DOHH2 (cell line): ENCODE results near the gene HES6.

Source experiments
- H3F3A ChIP-seq: fragments of 200-600 bp; sonication (generic), shearing (Covaris generic); 2 replicates; pipeline ENCODE4 v1.6.0; 2016; ENCODE audit warnings: antibody characterized with exemption, mild to moderate bottlenecking; ENCODE audit not compliant: control insufficient read depth, insufficient read depth
- H3K27ac ChIP-seq: fragments of 200-600 bp; sonication (generic); 2 replicates; pipeline ENCODE4 v1.5.1; 2014; ENCODE audit warnings: low read depth, mild to moderate bottlenecking, low read length, moderate library complexity
- H3K27me3 ChIP-seq: fragments of 200-600 bp; sonication (generic); 2 replicates; pipeline ENCODE4 v1.6.1; 2014; ENCODE audit warnings: mild to moderate bottlenecking, low read length, mixed read lengths; ENCODE audit not compliant: control insufficient read depth
- H3K36me3 ChIP-seq: fragments of 200-600 bp; sonication (generic); 2 replicates; pipeline ENCODE4 v1.6.1; 2014; ENCODE audit warnings: mild to moderate bottlenecking, low read length, moderate library complexity, mixed read lengths; ENCODE audit not compliant: control insufficient read depth
- H3K4me1 ChIP-seq: fragments of 200-600 bp; sonication (generic); 2 replicates; pipeline ENCODE4 v1.6.1; 2014; ENCODE audit warnings: mild to moderate bottlenecking, low read length, mixed read lengths; ENCODE audit not compliant: control insufficient read depth
- H3K4me2 ChIP-seq: fragments of 200-600 bp; sonication (generic); 2 replicates; pipeline ENCODE4 v1.6.0; 2014; ENCODE audit warnings: mild to moderate bottlenecking, low read length, moderate library complexity
- H3K4me3 ChIP-seq: fragments of 200-600 bp; sonication (generic); 2 replicates; pipeline ENCODE4 v1.5.1; 2014; ENCODE audit warnings: mild to moderate bottlenecking, low read length, mixed read lengths
- H3K79me2 ChIP-seq: fragments of 200-600 bp; sonication (generic); 2 replicates; pipeline ENCODE4 v1.6.1; 2014; ENCODE audit warnings: mild to moderate bottlenecking, low read length, mixed read lengths; ENCODE audit not compliant: control insufficient read depth
- H3K9me2 ChIP-seq: fragments of 200-600 bp; sonication (generic); replicated peaks from 2 replicates; pipeline ENCODE4 v1.6.1; 2014; ENCODE audit warnings: mild to moderate bottlenecking, low read length, mixed read lengths; ENCODE audit not compliant: control insufficient read depth
- H3K9me3 ChIP-seq: fragments of 200-600 bp; sonication (generic); 2 replicates; pipeline ENCODE4 v1.6.1; 2014; ENCODE audit warnings: antibody characterized with exemption, low read length, mixed read lengths; ENCODE audit not compliant: control insufficient read depth, insufficient read depth
- H4K20me1 ChIP-seq: fragments of 200-600 bp; sonication (generic); 2 replicates; pipeline ENCODE4 v1.6.0; 2014; ENCODE audit warnings: low read depth, mild to moderate bottlenecking, antibody characterized with exemption, low read length, moderate library complexity; ENCODE audit not compliant: control insufficient read depth, insufficient read depth
- CTCF ChIP-seq: fragments of 200-600 bp; sonication (generic); IDR thresholded peaks from one replicate; pipeline ENCODE4 v1.5.1; 2014; ENCODE audit warnings: antibody characterized with exemption, mild to moderate bottlenecking, low read depth, low read length; ENCODE audit not compliant: poor library complexity, severe bottlenecking
- EZH2phosphoT487 ChIP-seq: fragments of 200-600 bp; sonication (generic); IDR thresholded peaks from 2 replicates; pipeline ENCODE4 v1.6.1; 2017; ENCODE audit warnings: borderline replicate concordance, mild to moderate bottlenecking, antibody characterized with exemption, low read length, moderate library complexity, mixed read lengths

Gene HES6

GRCh38 chr2:238238766-238239542 lies 884 bp downstream of the HES6 start:
- H3K4me1 ChIP-seq = peaks cover 13% of the 10 kb centered on the region

GRCh38 chr2:238238311-238238765 lies 1.5 kb downstream of the HES6 start:
- Histone ChIP-seq H3K9me3 (no peaks in the 10 kb centered on the region; the same call in 1 of the 2 replicates), H3K79me2 (no peaks in the 10 kb centered on the region), H3K36me3 (no peaks in the 10 kb centered on the region), H3K27me3 (peaks cover 45% of the 10 kb centered on the region), H3K4me3 (no peak overlapping the region), H4K20me1 (0 out of 2 replicates have a peak, but pooled peaks cover 3% of the 10 kb centered on the region), H3K4me2 (no peak overlapping the region), H3K27ac (no peak overlapping the region), H3F3A (peaks cover 11% of the 10 kb centered on the region; the same call in 1 of the 2 replicates), H3K9me2 (no peaks in the 10 kb centered on the region), H3K4me1 (peaks cover 13% of the 10 kb centered on the region)
- no peak for TF ChIP-seq EZH2phosphoT487
- TF ChIP-seq CTCF = no peak

More at GRCh38 chr2:238238766-238239542, 884 bp downstream of the HES6 start:
- Histone ChIP-seq H3K9me2 (no peaks in the 10 kb centered on the region), H3K4me2 (peak overlapping the region; percentile 88), H3K27ac (no peak overlapping the region), H3K36me3 (no peaks in the 10 kb centered on the region), H3K4me3 (peak overlapping the region; percentile 83), H3F3A (peaks cover 13% of the 10 kb centered on the region), H3K79me2 (no peaks in the 10 kb centered on the region), H3K27me3 (peaks cover 42% of the 10 kb centered on the region), H3K9me3 (no peaks in the 10 kb centered on the region; the same call in 1 of the 2 replicates), H4K20me1 (0 out of 2 replicates have a peak, but pooled peaks cover 3% of the 10 kb centered on the region)
- TF ChIP-seq CTCF (peak; percentile 60), EZH2phosphoT487 (no peak)

GRCh38 chr2:238237431-238238135 lies 2.3 kb downstream of the HES6 start:
- H3K9me3 ChIP-seq = no peaks in the 10 kb centered on the region; the same call in 1 of the 2 replicates
- H3K4me3 ChIP-seq = no peak overlapping the region
- peaks cover 11% of the 10 kb centered on the region; the same call in 1 of the 2 replicates for H3F3A ChIP-seq
- no peaks in the 10 kb centered on the region for H3K9me2 ChIP-seq
- 0 out of 2 replicates have a peak, but pooled peaks cover 3% of the 10 kb centered on the region for H4K20me1 ChIP-seq
- TF ChIP-seq EZH2phosphoT487 = no peak
- TF ChIP-seq CTCF = no peak
- H3K27me3 ChIP-seq = peaks cover 45% of the 10 kb centered on the region
- H3K36me3 ChIP-seq = no peaks in the 10 kb centered on the region
- peaks cover 13% of the 10 kb centered on the region for H3K4me1 ChIP-seq
- H3K4me2 ChIP-seq = no peak overlapping the region
- H3K79me2 ChIP-seq = no peaks in the 10 kb centered on the region
- no peak overlapping the region for H3K27ac ChIP-seq
